Mesodermal cell (in vitro differentiated cells): ENCODE measurements around the gene PDE9A.

Source experiments
- H3K27ac ChIP-seq: 2 replicates; pipeline ENCODE4 v1.7.0; 2013; ENCODE audit warnings: mild to moderate bottlenecking, low read depth, low read length, moderate library complexity; ENCODE audit not compliant: severe bottlenecking
- H3K36me3 ChIP-seq: 2 replicates; pipeline ENCODE4 v1.7.1; 2013; ENCODE audit warnings: mild to moderate bottlenecking, low read length, moderate library complexity; ENCODE audit not compliant: control insufficient read depth, insufficient read depth
- H3K4me1 ChIP-seq: one replicate; pipeline ENCODE4 v1.7.1; 2013; ENCODE audit warnings: mild to moderate bottlenecking, low read length; ENCODE audit not compliant: insufficient read depth, control insufficient read depth, poor library complexity, severe bottlenecking
- H3K4me3 ChIP-seq: 2 replicates; pipeline ENCODE4 v1.7.0; 2013; ENCODE audit warnings: low read length, control low read depth, mild to moderate bottlenecking; ENCODE audit not compliant: insufficient read depth, poor library complexity, severe bottlenecking; ENCODE audit errors: extremely low read depth
- H3K9me3 ChIP-seq: 2 replicates; pipeline ENCODE4 v1.7.1; 2013; ENCODE audit warnings: mild to moderate bottlenecking, low read length, moderate library complexity; ENCODE audit not compliant: control insufficient read depth
- WGBS, 2 experiments: methylation state at CpG; one replicate each; pipeline ENCODE4 v1.1.5; 2013; ENCODE audit warnings: missing lambda C conversion rate in 2 of 2; ENCODE audit not compliant: insufficient coverage in 2 of 2; 5-methylcytosine and 5-hydroxymethylcytosine counted together

Gene PDE9A

GRCh38 chr21:42642219-42642745 is 11.1 kb upstream of the PDE9A start:
- Histone ChIP-seq H3K4me1 (peaks cover 16% of the 10 kb centered on the region), H3K36me3 (no peaks in the 10 kb centered on the region), H3K4me3 (no peak overlapping the region), H3K27ac (no peak overlapping the region), H3K9me3 (no peaks in the 10 kb centered on the region)
- WGBS, 2 experiments = 58 to 64% methylated on average over 3 to 5 of the region's 8 CpGs

DNA sequence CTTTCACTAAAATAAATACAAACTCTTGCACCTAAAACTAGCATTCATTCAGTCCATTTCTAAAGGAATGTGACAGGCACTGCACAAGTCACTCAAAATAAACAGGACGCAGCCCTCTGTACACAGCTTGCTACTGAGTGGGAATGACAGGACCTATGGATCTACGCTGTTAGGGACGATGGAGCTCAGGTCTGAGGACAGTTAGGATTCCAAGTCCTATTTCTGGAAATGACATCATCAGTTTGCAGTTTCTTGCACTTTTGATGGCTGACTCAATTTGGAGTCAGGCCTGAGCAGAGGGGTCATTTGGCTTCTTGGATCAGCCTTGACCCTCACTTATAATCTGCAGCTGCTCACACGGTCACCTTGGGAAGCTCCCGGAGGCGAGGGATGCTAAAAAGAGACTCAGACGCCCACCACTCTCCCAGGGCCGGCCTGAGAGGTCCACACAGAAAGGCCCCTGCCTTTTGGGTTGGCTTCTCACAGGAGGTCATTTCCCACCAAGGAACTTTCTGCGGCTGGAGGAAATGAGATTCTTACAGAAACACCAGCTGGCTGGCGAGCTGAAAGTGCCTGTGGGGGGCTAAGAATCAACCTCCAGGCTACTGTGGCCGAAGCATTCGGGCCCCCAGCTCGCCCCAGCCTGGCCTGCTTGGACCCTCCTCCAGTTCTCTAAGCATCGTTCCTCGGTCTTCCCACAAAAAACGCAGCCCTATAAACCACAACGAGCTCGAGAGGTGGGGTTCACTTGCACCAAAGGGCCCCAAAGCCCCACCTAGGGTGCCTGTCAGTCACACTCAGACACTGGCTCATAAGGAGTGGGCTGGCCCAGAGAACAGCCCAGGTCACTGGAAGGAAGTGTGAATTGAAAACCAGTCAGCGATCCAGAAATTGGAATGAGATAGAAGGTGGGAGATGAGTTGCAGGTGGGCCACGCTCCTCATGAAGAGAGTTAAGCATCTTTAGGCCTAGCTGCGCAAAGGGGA is 8.9 kb upstream of the PDE9A start:
- Histone ChIP-seq H3K9me3 (no peaks in the 10 kb centered on the region), H3K36me3 (no peaks in the 10 kb centered on the region), H3K27ac (peak overlapping the region; percentile 77), H3K4me3 (no peak overlapping the region), H3K4me1 (peaks cover 12% of the 10 kb centered on the region)
- WGBS, 2 experiments = 84 to 90% methylated on average over 18 to 20 of the region's 21 CpGs

GRCh38 chr21:42645211-42646075 is 8.0 kb upstream of the PDE9A start:
- Histone ChIP-seq H3K4me3 (no peak overlapping the region), H3K36me3 (no peaks in the 10 kb centered on the region), H3K4me1 (peaks cover 12% of the 10 kb centered on the region), H3K9me3 (no peaks in the 10 kb centered on the region), H3K27ac (no peak overlapping the region)
- WGBS, 2 experiments = 93 to 94% methylated on average over 24 to 28 of the region's 28 CpGs

DNA sequence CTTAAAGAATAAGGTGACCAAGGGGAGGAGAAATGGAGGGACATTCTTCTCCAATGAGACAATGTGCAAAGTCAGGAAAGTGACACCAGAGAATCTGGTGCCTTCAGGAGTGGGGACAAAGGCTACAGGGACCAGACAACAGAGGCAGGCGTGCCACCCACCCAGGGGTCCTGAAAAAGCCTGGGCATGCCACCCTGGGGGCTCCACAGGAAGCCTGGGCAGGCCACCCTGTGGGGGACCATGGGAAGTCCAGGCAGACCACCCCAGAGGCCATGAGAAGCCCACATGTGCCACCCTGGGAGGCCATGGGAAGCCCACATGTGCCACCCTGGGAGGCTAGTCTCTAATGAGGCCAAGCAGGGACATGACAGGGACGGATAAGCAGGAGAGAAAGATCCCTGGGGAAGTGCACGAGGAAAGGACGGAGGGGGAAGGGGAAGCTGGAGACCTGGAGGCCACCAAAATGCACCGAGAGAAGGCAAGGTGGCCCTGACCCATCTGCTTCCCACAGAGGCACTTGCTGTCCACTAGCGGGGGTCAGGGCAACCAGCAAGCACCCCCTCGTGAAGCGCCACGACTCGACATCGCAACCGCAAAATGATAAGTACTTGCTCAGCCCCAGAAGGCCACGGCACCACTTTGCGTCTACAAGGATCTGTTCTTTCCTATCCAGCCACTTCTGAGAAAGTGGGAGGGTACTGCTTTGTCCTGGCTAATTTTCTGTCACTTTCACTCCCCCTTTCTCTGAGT is 7.2 kb upstream of the PDE9A start:
- WGBS, 2 experiments = 84 to 95% methylated on average over 13 to 14 of the region's 14 CpGs
- H3K36me3 ChIP-seq = no peaks in the 10 kb centered on the region

GRCh38 chr21:42646836-42647235 is 6.6 kb upstream of the PDE9A start:
- H3K9me3 ChIP-seq = no peaks in the 10 kb centered on the region
- H3K36me3 ChIP-seq = no peaks in the 10 kb centered on the region
- no peak overlapping the region for H3K27ac ChIP-seq
- H3K4me3 ChIP-seq = no peak overlapping the region
- H3K4me1 ChIP-seq = peaks cover 6% of the 10 kb centered on the region
- 90 to 94% methylated on average over 13 of the region's 14 CpGs for WGBS, 2 experiments

More for the DNA sequence above, 7.2 kb upstream of the PDE9A start:
- H3K4me1 ChIP-seq = peaks cover 12% of the 10 kb centered on the region
- no peak overlapping the region for H3K4me3 ChIP-seq
- H3K27ac ChIP-seq = no peak overlapping the region
- no peaks in the 10 kb centered on the region for H3K9me3 ChIP-seq

- Histone ChIP-seq H3K27ac (no peak overlapping the region), H3K36me3 (no peaks in the 10 kb centered on the region), H3K9me3 (no peaks in the 10 kb centered on the region), H3K4me3 (no peak overlapping the region), H3K4me1 (peaks cover 8% of the 10 kb centered on the region)
- WGBS, 2 experiments = 91 to 94% methylated on average over 7 to 8 of the region's 8 CpGs
Measured at GRCh38 chr21:42648606-42649005, 4.8 kb upstream of the PDE9A start.

- H3K4me3 ChIP-seq = no peak overlapping the region
- H3K4me1 ChIP-seq = peaks cover 7% of the 10 kb centered on the region
- no peaks in the 10 kb centered on the region for H3K9me3 ChIP-seq
- no peak overlapping the region for H3K27ac ChIP-seq
- no peaks in the 10 kb centered on the region for H3K36me3 ChIP-seq
- 91 to 93% methylated on average over 18 to 22 of the region's 24 CpGs for WGBS, 2 experiments
Measured at GRCh38 chr21:42649122-42650032, 4.0 kb upstream of the PDE9A start.

DNA sequence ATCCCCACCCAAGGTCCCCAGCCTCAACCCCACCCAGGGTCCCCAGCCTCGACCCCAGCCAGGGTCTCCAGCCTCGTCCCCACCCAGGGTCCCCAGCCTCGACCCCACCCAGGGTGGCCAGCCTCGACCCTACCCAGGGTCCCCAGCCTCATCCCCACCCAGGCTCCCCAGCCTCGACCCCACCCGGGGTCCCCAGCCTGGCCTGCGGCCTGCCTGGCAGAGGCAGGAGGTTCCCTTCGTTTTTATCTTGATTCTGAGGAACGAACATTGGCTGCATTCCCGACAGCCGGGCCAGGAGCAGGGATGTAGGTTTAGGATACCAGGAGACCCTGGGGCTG is 3.4 kb upstream of the PDE9A start:
- Histone ChIP-seq H3K9me3 (no peaks in the 10 kb centered on the region), H3K27ac (no peak overlapping the region), H3K36me3 (no peaks in the 10 kb centered on the region), H3K4me3 (no peak overlapping the region), H3K4me1 (peaks cover 10% of the 10 kb centered on the region)
- WGBS, 2 experiments = 93 to 96% methylated on average over 4 of the region's 11 CpGs

GRCh38 chr21:42650441-42651421 is 2.7 kb upstream of the PDE9A start:
- 90 to 96% methylated on average over 15 to 20 of the region's 21 CpGs for WGBS, 2 experiments
- Histone ChIP-seq H3K27ac (no peak overlapping the region), H3K4me3 (no peak overlapping the region), H3K36me3 (peaks cover under 1% of the 10 kb centered on the region), H3K4me1 (peaks cover 10% of the 10 kb centered on the region), H3K9me3 (no peaks in the 10 kb centered on the region)
